ENCODE results near the gene ZNRF4. TPM values are rescaled to one million over a fixed set of nuclear protein-coding genes. Genes with fewer than 3 reads are reported as not detected.

The ZNRF4 gene
- total RNA-seq, 1 experiment from 2014 or later: not detected

- Mint-ChIP-seq H3K4me1 (peaks cover 2% of the 10 kb centered on the region; the same call in 1 of the 2 replicates), H3K27me3 (ENCODE audit: low read depth) (peaks cover 20% of the 10 kb centered on the region), H3K9me3 (no peaks in the 10 kb centered on the region), H3K27ac (no peak overlapping the region), H3K4me3 (no peak overlapping the region), H3K36me3 (no peaks in the 10 kb centered on the region)
- ATAC-seq (no peak), DNase-seq (ENCODE audit: low spot score) (no peak)
- ChIA-PET CTCF (no interaction called here), POLR2A (interaction anchor here (0.7 to 1.0 kb wide), 2 partner anchors 9 to 152 kb away, joined by 3 to 12 read pairs; no protein-coding TSS in a partner anchor)
- TF ChIP-seq GTF2I (CRISPR knock-in tag; conservative IDR thresholded peaks at IDR 0.05) (peak; percentile 58; the same call in 1 of the 2 replicates), MAX (CRISPR knock-in tag; IDR thresholded peaks at IDR 0.05) (no peak), RORB (CRISPR knock-in tag; IDR thresholded peaks at IDR 0.05) (no peak), IRF1 (CRISPR knock-in tag; IDR thresholded peaks at IDR 0.05) (no peak), KAT7 (CRISPR knock-in tag; IDR thresholded peaks at IDR 0.05; ENCODE audit: borderline replicate concordance) (no peak)
These were observed 9.6 kb upstream of the ZNRF4 start for GRCh38 chr19:5445561-5446055.

DNA sequence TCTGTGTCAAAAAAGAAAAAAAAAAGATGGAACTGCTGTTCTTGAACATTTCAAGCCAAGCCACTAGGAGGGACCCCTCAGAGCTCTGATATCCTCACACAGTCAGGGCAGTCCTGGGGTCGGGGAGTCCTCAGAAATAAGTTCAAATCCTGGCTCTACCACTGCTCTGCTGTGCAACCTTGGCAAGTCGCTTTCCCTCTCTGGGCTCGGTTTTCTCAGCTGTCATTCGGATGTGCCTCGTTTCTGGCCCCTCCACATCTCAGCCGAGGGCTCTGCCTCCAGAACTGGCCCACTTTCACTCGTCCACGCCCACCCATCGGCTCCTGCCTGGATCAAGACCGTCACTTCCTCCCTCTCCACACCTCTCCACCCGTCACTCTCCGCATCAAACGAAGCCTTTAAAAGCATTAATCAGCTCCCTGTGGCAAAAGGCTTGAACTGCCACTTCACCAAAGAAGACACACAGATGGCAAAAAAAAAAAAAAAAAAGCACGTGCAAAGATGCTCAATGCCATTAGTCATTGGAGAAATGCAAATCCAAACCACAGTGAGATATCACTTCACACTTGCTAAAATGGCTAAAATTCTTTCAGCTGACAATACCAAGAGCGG is 7.4 kb upstream of the ZNRF4 start:
- H3K27ac Mint-ChIP-seq: no peak overlapping the region
- no peaks in the 10 kb centered on the region for H3K9me3 Mint-ChIP-seq
- CTCF ChIA-PET: interaction anchor here (0.6 to 1.2 kb wide), 5 partner anchors 9 to 239 kb away, joined by 3 to 4 read pairs (median 3); partner anchors contain the start of gene SAFB

More for the DNA sequence above, 7.4 kb upstream of the ZNRF4 start:
- peaks cover 2% of the 10 kb centered on the region; the same call in 1 of the 2 replicates for H3K4me1 Mint-ChIP-seq
- DNase-seq (ENCODE audit: low spot score) (no peak), ATAC-seq (no peak)
- H3K27me3 Mint-ChIP-seq (ENCODE audit: low read depth): peaks cover 18% of the 10 kb centered on the region
- H3K36me3 Mint-ChIP-seq: no peaks in the 10 kb centered on the region
- H3K4me3 Mint-ChIP-seq: no peak overlapping the region
- TF ChIP-seq, protein P1, sequence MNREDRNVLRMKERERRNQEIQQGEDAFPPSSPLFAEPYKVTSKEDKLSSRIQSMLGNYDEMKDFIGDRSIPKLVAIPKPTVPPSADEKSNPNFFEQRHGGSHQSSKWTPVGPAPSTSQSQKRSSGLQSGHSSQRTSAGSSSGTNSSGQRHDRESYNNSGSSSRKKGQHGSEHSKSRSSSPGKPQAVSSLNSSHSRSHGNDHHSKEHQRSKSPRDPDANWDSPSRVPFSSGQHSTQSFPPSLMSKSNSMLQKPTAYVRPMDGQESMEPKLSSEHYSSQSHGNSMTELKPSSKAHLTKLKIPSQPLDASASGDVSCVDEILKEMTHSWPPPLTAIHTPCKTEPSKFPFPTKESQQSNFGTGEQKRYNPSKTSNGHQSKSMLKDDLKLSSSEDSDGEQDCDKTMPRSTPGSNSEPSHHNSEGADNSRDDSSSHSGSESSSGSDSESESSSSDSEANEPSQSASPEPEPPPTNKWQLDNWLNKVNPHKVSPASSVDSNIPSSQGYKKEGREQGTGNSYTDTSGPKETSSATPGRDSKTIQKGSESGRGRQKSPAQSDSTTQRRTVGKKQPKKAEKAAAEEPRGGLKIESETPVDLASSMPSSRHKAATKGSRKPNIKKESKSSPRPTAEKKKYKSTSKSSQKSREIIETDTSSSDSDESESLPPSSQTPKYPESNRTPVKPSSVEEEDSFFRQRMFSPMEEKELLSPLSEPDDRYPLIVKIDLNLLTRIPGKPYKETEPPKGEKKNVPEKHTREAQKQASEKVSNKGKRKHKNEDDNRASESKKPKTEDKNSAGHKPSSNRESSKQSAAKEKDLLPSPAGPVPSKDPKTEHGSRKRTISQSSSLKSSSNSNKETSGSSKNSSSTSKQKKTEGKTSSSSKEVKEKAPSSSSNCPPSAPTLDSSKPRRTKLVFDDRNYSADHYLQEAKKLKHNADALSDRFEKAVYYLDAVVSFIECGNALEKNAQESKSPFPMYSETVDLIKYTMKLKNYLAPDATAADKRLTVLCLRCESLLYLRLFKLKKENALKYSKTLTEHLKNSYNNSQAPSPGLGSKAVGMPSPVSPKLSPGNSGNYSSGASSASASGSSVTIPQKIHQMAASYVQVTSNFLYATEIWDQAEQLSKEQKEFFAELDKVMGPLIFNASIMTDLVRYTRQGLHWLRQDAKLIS (CRISPR knock-in tag; IDR thresholded peaks at IDR 0.05; ENCODE audit: borderline replicate concordance): no peak
- TF ChIP-seq MXD4 (CRISPR knock-in tag; IDR thresholded peaks at IDR 0.05; ENCODE audit: borderline replicate concordance): no peak
- TF ChIP-seq ZNF512 (CRISPR knock-in tag; IDR thresholded peaks at IDR 0.05; ENCODE audit: borderline replicate concordance): no peak
- TF ChIP-seq OVOL2 (CRISPR knock-in tag; IDR thresholded peaks at IDR 0.05; ENCODE audit: borderline replicate concordance): no peak
- no peak for TF ChIP-seq MYBL2 (CRISPR knock-in tag; IDR thresholded peaks at IDR 0.05)
- TF ChIP-seq JAZF1 (CRISPR knock-in tag; IDR thresholded peaks at IDR 0.05): no peak
- no peak for TF ChIP-seq ATF1 (CRISPR knock-in tag; IDR thresholded peaks at IDR 0.05)
- no peak for TF ChIP-seq TP53 (CRISPR knock-in tag; IDR thresholded peaks at IDR 0.05)
- TF ChIP-seq NR1H2 (CRISPR knock-in tag; IDR thresholded peaks at IDR 0.05): no peak
- no peak for TF ChIP-seq IRF1 (CRISPR knock-in tag; IDR thresholded peaks at IDR 0.05)
- TF ChIP-seq ZNF232 (CRISPR knock-in tag; IDR thresholded peaks at IDR 0.05): no peak
- no peak for TF ChIP-seq USF1 (CRISPR knock-in tag; IDR thresholded peaks at IDR 0.05)
- TF ChIP-seq, protein P2, sequence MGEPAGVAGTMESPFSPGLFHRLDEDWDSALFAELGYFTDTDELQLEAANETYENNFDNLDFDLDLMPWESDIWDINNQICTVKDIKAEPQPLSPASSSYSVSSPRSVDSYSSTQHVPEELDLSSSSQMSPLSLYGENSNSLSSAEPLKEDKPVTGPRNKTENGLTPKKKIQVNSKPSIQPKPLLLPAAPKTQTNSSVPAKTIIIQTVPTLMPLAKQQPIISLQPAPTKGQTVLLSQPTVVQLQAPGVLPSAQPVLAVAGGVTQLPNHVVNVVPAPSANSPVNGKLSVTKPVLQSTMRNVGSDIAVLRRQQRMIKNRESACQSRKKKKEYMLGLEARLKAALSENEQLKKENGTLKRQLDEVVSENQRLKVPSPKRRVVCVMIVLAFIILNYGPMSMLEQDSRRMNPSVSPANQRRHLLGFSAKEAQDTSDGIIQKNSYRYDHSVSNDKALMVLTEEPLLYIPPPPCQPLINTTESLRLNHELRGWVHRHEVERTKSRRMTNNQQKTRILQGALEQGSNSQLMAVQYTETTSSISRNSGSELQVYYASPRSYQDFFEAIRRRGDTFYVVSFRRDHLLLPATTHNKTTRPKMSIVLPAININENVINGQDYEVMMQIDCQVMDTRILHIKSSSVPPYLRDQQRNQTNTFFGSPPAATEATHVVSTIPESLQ (CRISPR knock-in tag; IDR thresholded peaks at IDR 0.05): no peak
- POLR2A ChIA-PET: no interaction called here

Measured in WTC11 (cell line).